IPS DF 6.9 (cell line): ENCODE results near the gene TENT5C.

Experiments used
- DNase-seq: peaks from one replicate; pipeline ENCODE4 v3.0.0-alpha.2; 2013; ENCODE audit warnings: low read depth, low spot score
- H3K27ac ChIP-seq: one replicate; pipeline ENCODE4 v1.5.1; 2013; ENCODE audit warnings: low read length, control low read depth
- H3K27me3 ChIP-seq: 2 replicates; pipeline ENCODE4 v1.6.1; 2013; ENCODE audit warnings: mild to moderate bottlenecking, low read length; ENCODE audit not compliant: control insufficient read depth, insufficient read depth
- H3K36me3 ChIP-seq: 2 replicates; pipeline ENCODE4 v1.6.1; 2013; ENCODE audit warnings: low read length; ENCODE audit not compliant: control insufficient read depth, insufficient read depth
- H3K4me1 ChIP-seq: 2 replicates; pipeline ENCODE4 v1.6.1; 2013; ENCODE audit warnings: low read length; ENCODE audit not compliant: control insufficient read depth, insufficient read depth
- H3K4me3 ChIP-seq: 2 replicates; pipeline ENCODE4 v1.5.1; 2013; ENCODE audit warnings: mild to moderate bottlenecking, low read length
- H3K9me3 ChIP-seq: 2 replicates; pipeline ENCODE4 v1.6.1; 2013; ENCODE audit warnings: low read length, inconsistent platforms; ENCODE audit not compliant: control insufficient read depth, insufficient read depth
- WGBS: extraction: QIAGEN DNeasy Blood & Tissue Kit; methylation state at CpG from one replicate; pipeline ENCODE4 v1.1.7; 2013; ENCODE audit warnings: mixed read lengths, missing lambda C conversion rate; ENCODE audit not compliant: insufficient read length, insufficient coverage; 5-methylcytosine and 5-hydroxymethylcytosine counted together

The TENT5C gene

GRCh38 chr1:117613249-117613968, 7.6 kb downstream of the TENT5C start:
- DNase-seq, result no peak
- no peaks in the 10 kb centered on the region for H3K4me1 ChIP-seq
- no peaks in the 10 kb centered on the region for H3K9me3 ChIP-seq
- no peak overlapping the region for H3K4me3 ChIP-seq
- no CpG with 5 or more reads among the region's 8 CpGs for WGBS
- no peak overlapping the region for H3K27ac ChIP-seq
- no peaks in the 10 kb centered on the region; the same call in 1 of the 2 replicates for H3K27me3 ChIP-seq
- no peaks in the 10 kb centered on the region for H3K36me3 ChIP-seq

GRCh38 chr1:117613969-117614729, 8.3 kb downstream of the TENT5C start:
- no peak overlapping the region for H3K27ac ChIP-seq
- no peak for DNase-seq
- H3K4me1 ChIP-seq, result no peaks in the 10 kb centered on the region
- WGBS, result no CpG with 5 or more reads among the region's 9 CpGs
- H3K36me3 ChIP-seq, result no peaks in the 10 kb centered on the region
- no peak overlapping the region for H3K4me3 ChIP-seq
- no peaks in the 10 kb centered on the region; the same call in 1 of the 2 replicates for H3K27me3 ChIP-seq
- H3K9me3 ChIP-seq, result no peaks in the 10 kb centered on the region

- no peak for DNase-seq
- Histone ChIP-seq H3K27ac (no peak overlapping the region), H3K36me3 (no peaks in the 10 kb centered on the region), H3K27me3 (no peaks in the 10 kb centered on the region; the same call in 1 of the 2 replicates), H3K9me3 (no peaks in the 10 kb centered on the region), H3K4me3 (no peak overlapping the region), H3K4me1 (no peaks in the 10 kb centered on the region)
- WGBS, result no CpG with 5 or more reads among the region's 3 CpGs
Measured at GRCh38 chr1:117615474-117615873, 9.6 kb downstream of the TENT5C start.

- no CpG with 5 or more reads among the region's 3 CpGs for WGBS
- no peaks in the 10 kb centered on the region; the same call in 1 of the 2 replicates for H3K27me3 ChIP-seq
- no peak overlapping the region for H3K4me3 ChIP-seq
- no peak overlapping the region for H3K27ac ChIP-seq
- H3K36me3 ChIP-seq, result no peaks in the 10 kb centered on the region
- H3K4me1 ChIP-seq, result no peaks in the 10 kb centered on the region
- no peak for DNase-seq
- H3K9me3 ChIP-seq, result no peaks in the 10 kb centered on the region
Measured at GRCh38 chr1:117616356-117616755, 10.5 kb downstream of the TENT5C start.

GRCh38 chr1:117616967-117617366, 11.1 kb downstream of the TENT5C start:
- no CpG with 5 or more reads among the region's 6 CpGs for WGBS
- Histone ChIP-seq H3K27me3 (no peaks in the 10 kb centered on the region; the same call in 1 of the 2 replicates), H3K36me3 (no peaks in the 10 kb centered on the region), H3K9me3 (no peaks in the 10 kb centered on the region), H3K4me3 (no peak overlapping the region), H3K27ac (no peak overlapping the region), H3K4me1 (no peaks in the 10 kb centered on the region)
- no peak for DNase-seq

GRCh38 chr1:117618450-117619122, 12.7 kb downstream of the TENT5C start:
- Histone ChIP-seq H3K27me3 (no peaks in the 10 kb centered on the region; the same call in 1 of the 2 replicates), H3K27ac (no peak overlapping the region), H3K9me3 (no peaks in the 10 kb centered on the region), H3K36me3 (no peaks in the 10 kb centered on the region), H3K4me1 (no peaks in the 10 kb centered on the region), H3K4me3 (no peak overlapping the region)
- no peak for DNase-seq
- no CpG with 5 or more reads among the region's 2 CpGs for whole genome bisulfite sequencing

- Histone ChIP-seq H3K27ac (no peak overlapping the region), H3K4me3 (no peak overlapping the region), H3K9me3 (no peaks in the 10 kb centered on the region), H3K36me3 (no peaks in the 10 kb centered on the region), H3K27me3 (no peaks in the 10 kb centered on the region; the same call in 1 of the 2 replicates), H3K4me1 (no peaks in the 10 kb centered on the region)
- WGBS, result no CpG with 5 or more reads among the region's 6 CpGs
- no peak for DNase-seq
Measured at GRCh38 chr1:117620440-117620839, 14.6 kb downstream of the TENT5C start.

GRCh38 chr1:117621316-117621715, 15.5 kb downstream of the TENT5C start:
- no peak overlapping the region for H3K4me3 ChIP-seq
- H3K27ac ChIP-seq, result no peak overlapping the region
- WGBS, result no CpG with 5 or more reads among the region's 4 CpGs
- no peaks in the 10 kb centered on the region for H3K36me3 ChIP-seq
- no peaks in the 10 kb centered on the region for H3K4me1 ChIP-seq
- no peaks in the 10 kb centered on the region; the same call in 1 of the 2 replicates for H3K27me3 ChIP-seq
- DNase-seq, result no peak
- H3K9me3 ChIP-seq, result no peaks in the 10 kb centered on the region

- DNase-seq, result no peak
- H3K27me3 ChIP-seq, result no peaks in the 10 kb centered on the region
- no peaks in the 10 kb centered on the region for H3K36me3 ChIP-seq
- no peaks in the 10 kb centered on the region for H3K9me3 ChIP-seq
- no peak overlapping the region for H3K27ac ChIP-seq
- no peaks in the 10 kb centered on the region for H3K4me1 ChIP-seq
- no peak overlapping the region for H3K4me3 ChIP-seq
- no CpG with 5 or more reads among the region's 14 CpGs for WGBS
Measured at GRCh38 chr1:117622726-117623125, 16.9 kb downstream of the TENT5C start.

- DNase-seq, result no peak
- H3K27ac ChIP-seq, result no peak overlapping the region
- no peaks in the 10 kb centered on the region for H3K9me3 ChIP-seq
- WGBS, result no CpG with 5 or more reads among the region's 9 CpGs
- H3K36me3 ChIP-seq, result no peaks in the 10 kb centered on the region
- no peaks in the 10 kb centered on the region for H3K27me3 ChIP-seq
- no peak overlapping the region for H3K4me3 ChIP-seq
- no peaks in the 10 kb centered on the region for H3K4me1 ChIP-seq
Measured at GRCh38 chr1:117623141-117623540, 17.3 kb downstream of the TENT5C start.
